Heart left ventricle (tissue), 16 donors: ENCODE results near the gene ATXN1. TPM values are rescaled to one million over a fixed set of nuclear protein-coding genes. Genes with fewer than 3 reads are reported as not detected.

ENCODE experiments used
- ATAC-seq, 4 donors: fragments of 200-7000 bp; cut with Tn5 transposase; one replicate each; pipeline ENCODE4 v1.9.1; 2020 to 2022; ENCODE audit warnings: moderate library complexity in 4 of 4, mild to moderate bottlenecking in 3 of 4, moderate number of reproducible peaks in 1 of 4
- DNase-seq, 5 donors: peaks; one replicate each; pipeline ENCODE4 v3.0.0-alpha.2; 2020
- H3K27ac ChIP-seq, 12 donors: fragments of 200-600 bp; sonication (generic) in 4 of 12; one replicate each; pipeline versions ENCODE4 v1.5.0 to v1.8.0; 2016 to 2022; ENCODE audit warnings: mild to moderate bottlenecking in 2 of 12
- H3K27me3 ChIP-seq, 9 donors: fragments of 200-600 bp; sonication (generic) in 2 of 9; one replicate each; pipeline versions ENCODE4 v1.5.1 to v1.8.0; 2016 to 2022; ENCODE audit warnings: mild to moderate bottlenecking in 3 of 9
- H3K36me3 ChIP-seq, 9 donors: fragments of 200-600 bp; sonication (generic) in 2 of 9; one replicate each; pipeline versions ENCODE4 v1.5.0 to v1.8.0; 2018 to 2022; ENCODE audit warnings: mild to moderate bottlenecking in 2 of 9
- H3K4me1 ChIP-seq, 12 donors: fragments of 200-600 bp; sonication (generic) in 4 of 12; one replicate each; pipeline versions ENCODE4 v1.5.0 to v1.8.0; 2016 to 2022; ENCODE audit warnings: mild to moderate bottlenecking in 3 of 12
- H3K4me3 ChIP-seq, 12 donors: fragments of 200-600 bp; sonication (generic) in 4 of 12; one replicate each; pipeline versions ENCODE4 v1.5.0 to v1.8.0; 2017 to 2022; ENCODE audit warnings: mild to moderate bottlenecking in 9 of 12, moderate library complexity in 4 of 12
- H3K9me3 ChIP-seq, 12 donors: fragments of 200-600 bp; sonication (generic) in 4 of 12; one replicate each; pipeline versions ENCODE4 v1.5.0 to v1.8.0; 2016 to 2022; ENCODE audit warnings: mild to moderate bottlenecking in 1 of 12
- POLR2A ChIP-seq, 2 donors: fragments of 450-650 bp; IDR thresholded peaks; one replicate each; pipeline ENCODE4 v1.6.1; 2017; ENCODE audit warnings: antibody characterized with exemption in 2 of 2, mild to moderate bottlenecking in 2 of 2, moderate library complexity in 2 of 2
- WGBS, 4 donors: extraction: QIAGEN DNeasy Blood & Tissue Kit in 2 of 4; methylation state at CpG; one replicate each; pipeline versions ENCODE4 v1.1.5 to v1.1.7; 2013 to 2018; 5-methylcytosine and 5-hydroxymethylcytosine counted together
- intact Hi-C, 10 donors: fragments of 100-400 bp; cut with DNase I; formaldehyde crosslinking; loops; one replicate each; pipeline versions ENCODE4 v1.11.1 to v1.14.2; 2022
- polyA plus RNA-seq, 2 donors: library from polyadenylated mRNA; stranded (reverse); fragments of 200-250 nt; gene quantifications; one replicate each; pipeline ENCODE4 v1.2.3, GENCODE V29; 2013
- total RNA-seq, 9 donors: library from RNA; depleted of rRNA in 2 of 9; stranded (reverse); fragments of >200 nt in 2 of 9; fragmentation: NEBNext Ultra II Directional in 3 of 9; extraction: Animal tissue kit (Norgen Biotek cat#: 25700) in 3 of 9; gene quantifications; one replicate each; pipeline versions ENCODE4 v1.1.0 to v1.2.4, GENCODE V29; 2016 to 2023
- TF ChIP-seq, protein P1 (sequence below), 12 donors: fragments of 200-600 bp; sonication (generic) in 4 of 12; IDR thresholded peaks; one replicate each; pipeline versions ENCODE4 v1.5.0 to v1.8.0; 2018 to 2022; ENCODE audit warnings: antibody characterized with exemption in 12 of 12, mild to moderate bottlenecking in 5 of 12
- donor health status: ischemic (EF 13 %, LVEDD 7.1; RV severe dilation, severe dysfunction).
- donor health status: healthy with polysubstance abuse.
- donor health status: DM: no; HTN: yes; CAD: no.
- donor health status: DM: no; HTN: no; CAD: no.
- donor health status: ischemic (EF 25% LVEDD 6.9; RV normal size, moderate dysfunction).
- donor health status: ischemic (EF 25% LVEDD 5.7; RV mildly dilated, moderate dysfunction).
- donor health status: healthy.
- donor health status: DM: yes; HTN: yes; CAD: no.
- donor health status: ischemic (EF 35%, LVEDD 5.7; RV mildly dilated, moderate dysfunction).
- donor health status: nonischemic (EF 11% LVEDD 7.7; RV severe dilation, severe dysfunction).
- donor health status: DM: yes; HTN: yes; CAD: no.
- donor health status: PGD.
- donor health status: ischemic (EF 29% LVEDD 5.4; RV normal size, mild dysfunction).
- donor health status: nonischemic (EF 23%, LVEDD 6.1; RV moderate dilation, normal function).

The ATXN1 gene
- total and polyA plus RNA-seq, 11 donors, result 8.7 to 51.8 (median 36.0) TPM

DNA sequence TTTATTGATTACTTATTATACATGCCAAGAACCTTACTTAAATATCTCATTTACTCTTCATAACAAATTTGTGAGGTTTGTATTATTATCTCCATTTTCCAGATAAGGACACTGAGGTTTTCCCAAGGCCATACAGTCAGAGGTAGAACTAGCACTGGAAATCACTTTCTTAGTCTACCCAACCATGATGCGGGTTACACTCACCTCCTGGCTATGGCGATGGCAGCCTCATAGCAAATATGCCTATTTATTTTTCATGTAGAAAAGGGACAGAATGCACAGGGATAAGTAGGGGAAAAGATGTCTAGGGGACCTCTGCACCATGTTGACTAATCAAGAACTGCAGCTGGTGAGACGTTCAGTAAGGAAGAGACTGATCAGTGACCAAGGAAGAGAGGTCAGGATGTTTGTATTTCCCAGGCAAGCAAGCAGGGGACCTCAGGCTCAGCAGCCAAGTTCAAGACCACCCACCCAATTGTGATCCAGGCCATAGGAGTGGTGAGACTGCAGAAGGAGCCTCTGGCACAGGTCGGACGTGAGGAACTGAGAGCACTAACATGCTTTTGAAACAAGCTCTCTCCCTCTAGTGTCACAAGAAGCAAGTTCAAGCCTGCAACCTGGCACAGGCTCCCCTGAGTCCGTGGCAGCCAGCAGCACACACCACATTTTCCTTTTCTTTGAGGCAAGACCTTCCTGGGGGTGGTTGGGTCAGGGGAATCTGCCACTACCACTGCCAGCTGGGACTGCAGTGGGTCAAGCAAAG, 425.0 kb downstream of the ATXN1 start:
- H3K27ac ChIP-seq, result peak overlapping the region in 2 of 12 donors; percentile 53 to 64
- no peak overlapping the region for H3K4me3 ChIP-seq
- intact Hi-C loops, result loop anchor here in 6 of 10 donors (2.0 to 10.0 kb wide), 8 partner anchors 73 to 749 kb away; partner anchors contain the start of genes ATXN1 (in 3 of the 6) and GMPR (in 1 of the 6)
- TF ChIP-seq POLR2A (IDR thresholded peaks at IDR 0.05), result no peak
- TF ChIP-seq, protein P1, sequence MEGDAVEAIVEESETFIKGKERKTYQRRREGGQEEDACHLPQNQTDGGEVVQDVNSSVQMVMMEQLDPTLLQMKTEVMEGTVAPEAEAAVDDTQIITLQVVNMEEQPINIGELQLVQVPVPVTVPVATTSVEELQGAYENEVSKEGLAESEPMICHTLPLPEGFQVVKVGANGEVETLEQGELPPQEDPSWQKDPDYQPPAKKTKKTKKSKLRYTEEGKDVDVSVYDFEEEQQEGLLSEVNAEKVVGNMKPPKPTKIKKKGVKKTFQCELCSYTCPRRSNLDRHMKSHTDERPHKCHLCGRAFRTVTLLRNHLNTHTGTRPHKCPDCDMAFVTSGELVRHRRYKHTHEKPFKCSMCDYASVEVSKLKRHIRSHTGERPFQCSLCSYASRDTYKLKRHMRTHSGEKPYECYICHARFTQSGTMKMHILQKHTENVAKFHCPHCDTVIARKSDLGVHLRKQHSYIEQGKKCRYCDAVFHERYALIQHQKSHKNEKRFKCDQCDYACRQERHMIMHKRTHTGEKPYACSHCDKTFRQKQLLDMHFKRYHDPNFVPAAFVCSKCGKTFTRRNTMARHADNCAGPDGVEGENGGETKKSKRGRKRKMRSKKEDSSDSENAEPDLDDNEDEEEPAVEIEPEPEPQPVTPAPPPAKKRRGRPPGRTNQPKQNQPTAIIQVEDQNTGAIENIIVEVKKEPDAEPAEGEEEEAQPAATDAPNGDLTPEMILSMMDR (IDR thresholded peaks at IDR 0.05), result no peak
- no peaks in the 10 kb centered on the region for H3K9me3 ChIP-seq
- WGBS, 4 donors, result 68 to 70% (median 68%) methylated on average over 6 of the region's 6 CpGs
- no peaks in the 10 kb centered on the region for H3K27me3 ChIP-seq
- no peaks in the 10 kb centered on the region for H3K36me3 ChIP-seq
- ATAC-seq (no peak), DNase-seq (peak in 1 of 5 donors; percentile 10)
- peaks cover 13 to 83% (median 56%) of the 10 kb centered on the region in 12 donors for H3K4me1 ChIP-seq

GRCh38 chr6:16335176-16335575, 426.1 kb downstream of the ATXN1 start:
- TF ChIP-seq, protein P1 (IDR thresholded peaks at IDR 0.05), result no peak
- no peak for TF ChIP-seq POLR2A (IDR thresholded peaks at IDR 0.05)
- intact Hi-C loops, result loop anchor here in 7 of 10 donors (2.0 to 10.0 kb wide), 7 partner anchors 74 to 750 kb away; partner anchors contain the start of genes ATXN1 (in 1 of the 7) and GMPR (in 1 of the 7)
- Histone ChIP-seq H3K9me3 (no peaks in the 10 kb centered on the region), H3K4me1 (peaks cover 13 to 85% (median 56%) of the 10 kb centered on the region in 12 donors), H3K4me3 (no peak overlapping the region), H3K27me3 (no peaks in the 10 kb centered on the region), H3K36me3 (no peaks in the 10 kb centered on the region), H3K27ac (peak overlapping the region in 6 of 12 donors; percentile 5 to 64 (median 33))
- peak in 1 of 5 donors; percentile 36 for DNase-seq
- WGBS, 4 donors, result 84 to 95% (median 89%) methylated on average over 10 of the region's 10 CpGs
- ATAC-seq, result no peak

- no peak for TF ChIP-seq POLR2A (IDR thresholded peaks at IDR 0.05)
- TF ChIP-seq, protein P1 (IDR thresholded peaks at IDR 0.05), result no peak
- Histone ChIP-seq H3K4me3 (no peak overlapping the region), H3K27me3 (no peaks in the 10 kb centered on the region), H3K4me1 (peaks cover 13 to 85% (median 56%) of the 10 kb centered on the region in 12 donors), H3K9me3 (no peaks in the 10 kb centered on the region), H3K27ac (peak overlapping the region in 6 of 12 donors; percentile 5 to 64 (median 33)), H3K36me3 (no peaks in the 10 kb centered on the region)
- intact Hi-C loops, result loop anchor here (2.0 to 10.0 kb wide), 14 partner anchors 73 to 750 kb away; partner anchors contain the start of genes ATXN1 (in 5 of the 10) and GMPR (in 1 of the 10)
- WGBS, 4 donors, result 62 to 74% (median 67%) methylated on average over 3 of the region's 3 CpGs
- peak in 3 of 4 donors; percentile 10 to 57 (median 46) for ATAC-seq
- peak in 4 of 5 donors; percentile 62 to 79 (median 72) for DNase-seq
These were observed 426.6 kb downstream of the ATXN1 start for GRCh38 chr6:16334671-16335070.

- Histone ChIP-seq H3K9me3 (no peaks in the 10 kb centered on the region), H3K36me3 (no peaks in the 10 kb centered on the region), H3K4me3 (no peak overlapping the region), H3K27ac (no peak overlapping the region), H3K27me3 (no peaks in the 10 kb centered on the region), H3K4me1 (peaks cover 13 to 74% (median 47%) of the 10 kb centered on the region in 12 donors)
- DNase-seq (peak in 1 of 5 donors; percentile 9), ATAC-seq (no peak)
- TF ChIP-seq, protein P1 (IDR thresholded peaks at IDR 0.05), result no peak
- TF ChIP-seq POLR2A (IDR thresholded peaks at IDR 0.05), result no peak
- intact Hi-C loops, result loop anchor here (2.0 to 10.0 kb wide), 16 partner anchors 74 to 751 kb away; partner anchors contain the start of genes ATXN1 (in 5 of the 10) and GMPR (in 1 of the 10)
- 61 to 65% (median 63%) methylated on average over 3 of the region's 3 CpGs for WGBS, 4 donors
These were observed 427.7 kb downstream of the ATXN1 start for GRCh38 chr6:16333580-16333979.
